GM21576 (cell line): ENCODE results near the gene ASAP2.

Experiments used
- ATAC-seq: cut with Tn5 transposase; IDR thresholded peaks from one replicate; pipeline ENCODE4 v1.9.1; 2021; ENCODE audit warnings: mild to moderate bottlenecking, moderate library complexity; ENCODE audit not compliant: unreplicated experiment

Gene ASAP2

DNA sequence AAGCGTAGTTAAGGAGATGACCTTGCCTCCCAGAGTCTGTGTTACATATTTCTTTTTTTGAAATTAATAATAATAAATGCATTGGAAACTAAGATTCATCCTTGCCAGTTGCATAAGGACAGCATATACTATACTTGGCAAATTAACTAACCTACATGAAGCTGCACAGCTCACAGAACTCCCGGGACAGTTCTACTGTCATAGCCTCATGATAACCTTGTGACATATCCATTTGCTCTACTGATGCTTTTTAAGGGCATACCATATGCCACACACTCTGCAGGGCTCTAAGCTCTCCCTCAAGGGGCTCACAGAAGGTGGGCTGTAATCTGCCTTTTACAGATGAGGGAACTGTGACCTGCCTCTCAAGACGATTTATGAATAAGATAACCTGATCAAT lies 212.9 kb downstream of the ASAP2 start:
- ATAC-seq: no peak

DNA sequence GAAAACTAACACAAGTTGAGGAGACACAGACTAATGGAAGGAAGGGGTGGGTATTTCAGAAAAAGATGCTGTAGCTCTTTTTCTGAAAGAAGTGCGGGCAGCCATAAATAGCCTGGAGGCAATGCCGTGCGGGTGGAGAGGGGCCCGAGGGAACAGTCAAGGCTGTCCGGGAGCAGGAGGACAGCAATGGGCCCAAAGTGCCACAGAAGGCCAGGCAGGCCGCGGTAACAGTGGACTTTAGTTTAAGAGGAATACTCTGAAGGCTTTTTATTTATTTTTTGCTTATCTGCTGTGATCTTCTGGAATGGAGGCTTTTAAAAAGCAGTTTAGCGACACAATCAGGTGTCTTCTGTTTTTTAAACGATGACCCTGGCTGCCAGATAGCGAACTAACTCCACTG lies 213.9 kb downstream of the ASAP2 start:
- ATAC-seq: no peak

DNA sequence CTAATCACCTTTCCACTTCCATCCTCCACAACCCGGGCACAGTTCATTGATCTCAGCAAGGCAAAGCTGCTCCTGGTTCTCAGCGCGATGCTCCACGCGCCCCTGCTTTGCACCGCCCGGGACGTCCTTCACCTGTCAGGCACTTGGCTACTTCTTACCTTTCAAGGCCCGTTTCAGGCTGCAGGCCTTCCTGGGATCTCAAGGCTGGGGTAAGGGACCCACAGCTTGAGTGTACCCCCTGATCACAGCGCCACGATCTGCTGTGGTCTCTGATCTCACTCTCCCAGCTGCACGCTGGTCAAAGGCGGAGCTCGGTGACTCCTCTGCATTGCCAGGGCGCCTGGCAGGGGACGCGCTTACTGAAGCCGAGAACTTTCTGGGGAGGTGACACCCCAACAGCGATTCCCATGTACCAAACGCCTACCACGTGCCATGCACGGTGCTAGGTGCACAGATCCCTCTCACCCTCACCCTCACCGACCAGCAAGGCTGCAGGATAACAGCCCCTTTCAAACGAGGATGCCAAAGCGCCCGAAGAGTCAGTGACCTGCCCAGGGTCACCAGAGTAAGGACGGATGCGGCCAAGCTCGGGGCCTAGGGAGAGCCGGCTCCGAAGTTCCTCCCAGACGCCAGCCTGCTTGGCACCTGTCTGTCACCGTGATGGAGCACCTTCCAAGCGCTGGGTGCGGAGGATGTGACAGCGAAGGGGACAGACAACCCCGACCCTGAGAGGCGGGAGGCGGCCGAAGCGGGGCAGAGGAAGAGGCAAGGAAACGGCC lies 215.9 kb downstream of the ASAP2 start:
- ATAC-seq: peak; percentile 29

DNA sequence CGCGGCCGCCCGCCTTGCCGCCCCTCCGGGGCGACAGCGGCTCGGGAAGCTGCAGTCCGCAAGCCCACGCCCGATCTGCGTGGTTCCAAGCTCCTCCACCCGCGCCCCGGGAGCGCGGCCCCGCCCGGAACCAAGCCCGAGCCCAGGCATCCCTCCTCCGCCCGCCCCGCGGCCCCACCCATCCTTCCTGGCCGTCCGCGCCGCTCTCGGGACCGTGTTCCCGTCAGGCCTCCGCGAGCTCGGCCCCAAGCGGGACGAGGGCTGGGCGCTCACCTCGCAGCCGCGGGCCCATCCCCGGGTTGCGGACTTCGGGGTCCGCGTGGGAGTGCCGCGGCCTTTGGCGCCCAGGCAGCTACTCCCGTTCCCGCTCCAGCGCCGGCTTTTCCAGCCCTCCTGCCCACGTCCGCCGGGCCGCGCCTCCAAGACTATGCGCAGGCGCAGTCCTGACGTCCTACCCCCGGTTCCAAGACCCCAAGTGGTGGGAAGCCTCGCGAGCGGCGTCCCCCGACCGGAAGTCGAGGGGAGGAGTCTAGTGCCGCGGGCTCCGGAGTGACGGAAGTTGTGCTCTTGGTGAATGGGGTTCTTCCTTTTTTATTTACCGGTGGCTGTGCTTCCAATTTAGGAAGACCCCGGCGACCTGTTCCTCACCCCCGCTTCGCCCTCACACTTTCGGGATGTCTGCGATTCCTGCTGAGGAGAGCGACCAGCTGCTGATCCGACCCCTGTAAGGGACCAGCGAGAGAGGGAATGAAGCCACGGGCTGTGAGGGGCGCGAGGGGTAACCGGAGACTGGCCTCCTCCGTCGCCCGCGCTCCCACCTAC lies 216.7 kb downstream of the ASAP2 start, which contains the start of the genes CPSF3 and ITGB1BP1:
CPSF3 (plus strand) TSS at position 555 of the 822 bp plus-strand sequence; CDS start at position 675, 120 bp downstream.
ITGB1BP1 (minus strand) TSS at position 429 of the 822 bp plus-strand sequence. CDS start 4,831 bp downstream, outside the sequence.
- ATAC-seq: peak; percentile 79

DNA sequence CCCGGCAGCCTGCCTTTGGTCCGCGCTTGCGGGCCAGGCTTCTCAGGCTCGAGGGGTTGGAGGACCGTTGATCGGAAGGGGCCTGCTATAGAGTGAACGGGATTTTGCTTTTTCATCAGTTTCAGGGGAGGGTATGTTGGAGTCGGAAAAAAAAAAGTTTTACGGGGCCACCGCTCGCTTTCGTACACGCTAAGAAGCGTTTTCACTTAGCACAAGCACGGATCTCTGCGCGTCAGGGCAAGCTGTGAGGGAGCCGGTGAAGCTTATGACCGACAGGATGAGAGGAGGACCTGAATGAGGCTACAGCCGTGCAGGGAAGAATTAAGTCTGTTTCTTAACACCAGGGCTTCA lies 217.3 kb downstream of the ASAP2 start:
- ATAC-seq: peak; percentile 1

DNA sequence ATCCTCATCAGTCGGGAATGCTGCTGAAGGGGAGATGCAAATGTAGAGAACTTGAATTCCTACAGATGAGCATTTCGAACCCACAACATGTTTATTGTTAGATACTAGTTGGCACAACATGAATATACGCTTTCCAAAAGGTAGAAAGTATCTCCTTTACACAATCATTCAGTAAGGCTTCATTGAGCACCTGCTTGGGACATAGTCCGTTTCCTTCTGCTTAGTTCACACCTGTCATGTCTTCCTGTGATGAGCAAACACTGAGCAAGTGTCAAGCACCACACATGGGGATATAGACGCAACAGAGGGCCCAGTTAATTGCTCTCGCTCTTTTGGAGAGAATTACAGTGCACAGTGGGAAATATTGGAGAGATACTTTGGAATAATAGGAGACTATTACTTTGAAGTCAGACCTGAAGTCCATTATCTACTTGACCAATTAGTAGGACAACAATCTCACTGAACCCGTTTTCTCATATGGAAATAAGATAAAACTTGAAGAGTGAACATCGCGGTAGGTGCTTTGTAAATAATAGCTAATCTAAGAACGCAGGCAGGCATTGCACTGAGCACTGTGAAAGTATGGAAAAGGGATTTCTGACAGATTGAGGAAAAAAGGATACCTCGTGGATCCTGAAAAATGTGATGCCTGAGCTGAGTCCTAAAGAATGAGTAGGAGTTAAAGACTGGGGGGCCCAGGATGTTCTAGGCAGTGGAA lies 218.0 kb downstream of the ASAP2 start:
- no peak for ATAC-seq

DNA sequence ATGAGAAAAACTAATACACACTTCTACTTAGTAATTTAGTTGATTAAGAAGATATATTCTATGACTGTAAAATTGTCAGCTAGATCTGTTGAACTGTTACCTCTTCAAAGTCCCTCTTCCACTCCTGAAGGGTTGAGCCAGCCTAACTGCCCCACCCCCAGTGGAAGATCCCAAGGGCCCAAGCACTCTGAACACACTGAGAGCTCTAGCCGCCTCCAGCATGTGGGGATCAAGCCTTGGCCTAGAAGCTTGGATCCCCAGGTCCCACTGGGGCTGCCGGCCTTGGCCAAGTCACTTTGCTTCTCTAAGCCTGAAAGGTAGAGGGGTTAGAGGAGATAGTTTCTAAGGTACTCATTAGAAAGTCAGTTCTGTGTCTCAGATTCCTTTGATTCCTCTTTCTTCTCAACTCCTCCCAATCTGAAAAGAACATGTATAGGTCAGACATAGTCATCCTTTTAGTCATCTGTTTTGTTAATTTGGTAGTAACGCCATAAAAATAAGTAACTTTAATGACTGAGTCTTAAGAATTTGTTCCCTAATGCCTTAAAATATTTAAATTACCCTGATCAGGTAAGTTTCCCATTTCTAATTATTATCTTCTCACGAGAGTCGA lies 222.5 kb downstream of the ASAP2 start:
- no peak for ATAC-seq

DNA sequence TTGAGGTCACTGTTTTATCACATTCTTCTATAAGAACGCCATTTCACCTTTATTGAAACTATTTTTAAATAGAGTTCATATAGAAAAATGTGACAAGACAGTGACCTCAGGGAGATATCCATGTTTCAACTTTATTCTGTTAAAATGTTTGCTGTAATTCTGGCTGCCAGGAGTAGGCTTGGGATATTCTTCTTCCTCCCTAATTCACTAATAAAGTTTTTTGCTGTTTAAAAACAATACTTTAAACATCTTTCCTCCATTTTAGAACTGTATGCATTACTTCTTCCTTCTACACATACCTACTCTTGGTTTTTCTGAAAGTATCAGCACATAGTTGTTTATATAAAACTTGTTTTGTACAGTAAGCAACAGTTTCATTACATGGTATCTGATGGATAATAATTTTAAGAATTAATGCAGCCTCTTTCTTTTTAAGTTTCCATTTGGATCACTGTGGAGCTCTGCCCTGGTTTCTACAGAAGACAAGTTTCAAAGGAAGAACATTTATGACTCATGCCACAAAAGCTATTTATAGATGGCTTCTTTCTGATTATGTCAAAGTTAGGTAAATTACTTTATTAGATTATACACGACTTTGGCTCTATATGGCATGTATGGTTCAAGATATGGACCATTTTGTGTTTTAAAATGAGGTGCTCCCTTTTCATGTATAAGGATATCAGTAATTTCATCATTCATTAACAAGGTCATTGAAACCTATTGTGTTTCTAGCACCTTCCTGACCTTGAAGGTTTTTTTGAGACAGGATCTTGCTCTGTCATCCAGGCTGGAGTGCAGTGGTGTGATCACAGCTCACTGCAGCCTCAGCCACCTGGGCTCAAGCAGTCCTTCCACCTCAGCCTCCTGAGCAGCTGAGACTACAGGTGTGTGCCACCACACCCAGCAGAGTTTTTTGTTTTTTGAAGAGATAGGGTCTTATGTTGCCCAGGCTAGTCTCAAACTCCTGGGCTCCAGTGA lies 224.0 kb downstream of the ASAP2 start:
- no peak for ATAC-seq

DNA sequence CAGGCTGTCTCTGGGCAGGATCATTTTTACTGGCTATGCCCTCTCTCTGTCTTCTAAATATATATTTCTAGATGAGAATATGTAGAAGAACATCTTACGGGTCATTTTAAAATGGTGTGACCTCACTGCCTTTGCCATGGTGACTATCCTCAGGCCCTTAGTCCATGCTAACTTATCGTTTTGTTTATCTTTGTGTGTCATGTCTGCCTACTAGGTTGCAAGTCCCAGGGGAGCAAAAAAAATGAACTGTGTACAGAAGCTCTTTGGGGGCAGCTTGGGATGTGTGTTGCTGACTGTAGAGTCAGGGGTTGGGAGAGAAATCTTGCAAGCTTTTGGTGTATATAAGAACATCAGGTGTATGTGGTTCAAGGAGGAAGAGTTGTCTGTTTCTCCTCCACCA lies 227.9 kb downstream of the ASAP2 start:
- ATAC-seq: no peak

DNA sequence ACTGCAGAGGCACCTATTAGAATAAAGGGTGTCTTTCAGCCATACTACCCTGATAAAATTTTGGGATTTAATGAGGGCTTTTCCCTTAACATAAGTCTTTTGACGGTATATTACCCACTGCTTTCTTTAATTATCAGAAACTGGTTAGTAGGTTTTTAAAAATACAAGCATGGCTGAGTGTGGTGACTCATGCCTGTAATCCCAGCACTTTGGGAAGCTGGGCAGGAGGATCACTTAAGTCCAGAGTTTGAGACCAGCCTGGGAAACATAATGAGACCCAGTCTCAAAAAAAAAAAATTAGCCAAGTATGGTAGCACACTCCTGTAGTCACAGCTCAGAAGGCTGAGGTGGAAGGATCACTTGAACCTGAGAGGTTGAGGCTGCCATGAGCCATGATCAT lies 232.9 kb downstream of the ASAP2 start:
- ATAC-seq: no peak

DNA sequence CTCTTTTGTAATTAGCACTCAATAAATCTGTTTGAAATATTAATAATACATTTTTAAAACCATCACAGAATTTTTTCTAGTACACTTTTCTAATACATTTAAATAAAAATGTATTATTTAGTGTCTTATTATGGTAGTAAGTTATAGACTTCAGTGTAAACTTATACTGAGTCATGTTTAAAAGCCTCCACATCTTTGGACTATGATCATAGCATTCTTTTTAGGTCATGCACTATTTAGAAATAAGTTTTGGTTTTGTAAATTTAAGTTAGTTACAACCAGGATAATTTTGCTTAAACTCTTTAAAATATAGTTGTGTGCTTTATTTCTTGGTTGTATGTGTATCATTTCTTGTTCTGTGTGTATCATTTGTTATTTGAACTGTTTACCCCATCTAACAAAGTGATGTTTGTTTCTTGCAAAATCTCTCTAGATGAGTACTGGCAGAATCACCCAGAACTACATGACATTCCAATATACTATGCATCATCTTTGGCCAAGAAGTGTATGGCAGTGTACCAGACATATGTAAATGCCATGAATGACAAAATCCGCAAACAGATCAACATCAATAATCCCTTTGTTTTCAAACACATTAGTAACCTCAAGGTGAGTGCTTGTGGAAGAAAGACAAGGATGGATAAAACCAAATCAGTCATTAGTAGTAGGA lies 233.6 kb downstream of the ASAP2 start:
- ATAC-seq: no peak

DNA sequence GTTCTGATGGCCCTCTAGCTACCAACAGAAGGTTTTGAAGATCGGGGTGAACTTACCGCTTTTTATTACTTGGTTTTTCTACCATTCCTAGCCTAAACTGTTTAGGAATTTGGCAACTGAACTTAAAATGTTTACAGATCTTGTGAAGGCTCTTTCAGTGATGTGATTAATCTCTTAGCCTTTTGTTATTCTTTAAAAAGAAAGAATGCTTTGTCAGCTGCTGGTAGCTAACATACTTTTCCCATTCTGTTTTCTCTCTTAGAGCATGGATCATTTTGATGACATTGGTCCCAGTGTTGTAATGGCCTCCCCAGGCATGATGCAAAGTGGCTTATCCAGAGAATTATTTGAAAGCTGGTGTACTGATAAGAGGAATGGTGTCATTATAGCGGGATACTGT lies 234.9 kb downstream of the ASAP2 start:
- ATAC-seq: no peak

DNA sequence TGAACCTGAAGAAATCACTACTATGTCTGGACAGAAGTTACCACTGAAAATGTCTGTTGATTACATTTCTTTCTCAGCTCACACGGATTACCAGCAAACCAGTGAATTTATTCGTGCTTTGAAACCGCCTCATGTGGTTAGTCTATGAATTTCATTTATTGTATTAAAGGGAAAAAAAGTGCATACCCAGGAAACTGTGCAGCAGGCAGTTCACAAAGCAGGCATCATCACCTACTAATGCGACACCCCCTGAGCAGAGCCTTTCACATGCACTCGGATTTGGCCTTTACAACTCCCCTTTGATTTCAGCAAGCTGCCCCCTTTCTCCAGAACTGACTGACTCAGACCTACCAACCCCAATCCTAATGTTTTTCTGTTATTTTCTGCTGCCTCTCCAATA lies 236.9 kb downstream of the ASAP2 start:
- no peak for ATAC-seq

DNA sequence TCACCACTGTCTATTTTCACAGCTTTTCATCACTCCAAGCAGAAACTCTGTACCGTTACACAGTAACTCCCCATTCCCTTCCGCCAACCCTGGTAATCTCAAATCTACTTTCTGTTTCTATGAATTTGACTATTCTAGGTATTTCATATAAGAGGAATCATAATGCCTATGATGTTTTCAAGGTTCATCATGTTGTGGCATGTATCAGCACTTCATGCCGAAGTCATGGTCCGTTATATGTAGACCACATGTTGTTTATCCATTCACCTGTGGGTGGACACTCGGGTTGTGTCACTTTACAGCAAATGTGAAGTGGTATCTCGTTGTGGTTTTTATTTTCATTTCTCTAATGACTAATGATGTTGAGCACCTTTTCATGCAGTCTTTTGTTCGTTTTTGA lies 238.5 kb downstream of the ASAP2 start:
- no peak for ATAC-seq

DNA sequence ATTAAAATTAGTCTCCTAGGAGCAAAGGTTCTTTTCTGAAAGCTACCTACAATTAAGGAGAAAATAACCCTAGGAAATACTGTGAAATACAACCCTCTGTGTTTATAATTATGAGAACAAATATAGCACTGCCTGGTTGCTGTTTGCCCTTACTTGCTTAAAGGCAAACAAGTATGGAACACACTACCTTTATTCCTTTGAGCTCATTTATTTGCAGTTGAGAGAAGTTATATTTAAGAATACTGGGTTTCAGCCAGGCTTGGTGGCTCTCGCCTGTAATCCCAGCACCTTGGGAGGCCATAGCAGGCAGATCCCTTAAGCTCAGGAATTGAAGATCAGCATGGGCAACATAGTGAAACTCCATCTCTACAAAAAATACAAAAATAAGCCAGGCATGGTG lies 244.6 kb downstream of the ASAP2 start:
- ATAC-seq: no peak
